H9 (cell line): ENCODE data around the gene ROR1. TPM values are rescaled to one million over a fixed set of nuclear protein-coding genes. Genes with fewer than 3 reads are reported as not detected.

Source experiments
- DNase-seq: peaks from one replicate; pipeline ENCODE4 v3.0.0-alpha.2; 2017
- H2AFZ ChIP-seq: one replicate; pipeline ENCODE4 v1.6.1; 2013; ENCODE audit warnings: mild to moderate bottlenecking, low read length, control low read depth, moderate library complexity
- H2AK5ac ChIP-seq: 2 replicates; pipeline ENCODE4 v1.6.1; 2013; ENCODE audit warnings: low read length, control low read depth, mixed read lengths; ENCODE audit not compliant: insufficient read length
- H2BK120ac ChIP-seq: one replicate; pipeline ENCODE4 v1.6.1; 2013; ENCODE audit warnings: low read depth, mild to moderate bottlenecking, low read length, control low read depth, inconsistent platforms; ENCODE audit not compliant: poor library complexity, severe bottlenecking
- H2BK12ac ChIP-seq: 2 replicates; pipeline ENCODE4 v1.6.1; 2013; ENCODE audit warnings: low read length, control low read depth, mixed read lengths, low read depth; ENCODE audit not compliant: insufficient read length
- H2BK15ac ChIP-seq: 2 replicates; pipeline ENCODE4 v1.6.1; 2013; ENCODE audit warnings: low read depth, low read length, control low read depth
- H2BK20ac ChIP-seq: one replicate; pipeline ENCODE4 v1.6.1; 2013; ENCODE audit warnings: low read depth, mild to moderate bottlenecking, low read length, control low read depth, inconsistent platforms; ENCODE audit not compliant: poor library complexity, severe bottlenecking
- H2BK5ac ChIP-seq: 2 replicates; pipeline ENCODE4 v1.6.1; 2013; ENCODE audit warnings: low read length, control low read depth, mixed read lengths; ENCODE audit not compliant: insufficient read length
- H3K14ac ChIP-seq: 2 replicates; pipeline ENCODE4 v1.6.1; 2013; ENCODE audit warnings: low read length, control low read depth; ENCODE audit not compliant: insufficient read depth
- H3K18ac ChIP-seq: 2 replicates; pipeline ENCODE4 v1.6.1; 2013; ENCODE audit warnings: low read depth, mild to moderate bottlenecking, mixed read lengths, low read length, control low read depth; ENCODE audit not compliant: insufficient read length
- H3K23ac ChIP-seq: 2 replicates; pipeline ENCODE4 v1.6.1; 2013; ENCODE audit warnings: low read length, control low read depth, mixed read lengths, low read depth; ENCODE audit not compliant: insufficient read length
- H3K23me2 ChIP-seq: 2 replicates; pipeline ENCODE4 v1.6.1; 2013; ENCODE audit warnings: low read depth, mild to moderate bottlenecking, mixed read lengths, low read length, control low read depth; ENCODE audit not compliant: insufficient read length, poor library complexity, severe bottlenecking
- H3K27ac ChIP-seq: 2 replicates; pipeline ENCODE4 v1.5.1; 2013; ENCODE audit warnings: low read length, control low read depth, mixed read lengths, low read depth; ENCODE audit not compliant: insufficient read length
- H3K27me3 ChIP-seq: 2 replicates; pipeline ENCODE4 v1.6.1; 2013; ENCODE audit warnings: low read length, control low read depth, inconsistent platforms; ENCODE audit not compliant: insufficient read depth
- H3K4ac ChIP-seq: 2 replicates; pipeline ENCODE4 v1.6.1; 2013; ENCODE audit warnings: low read depth, mild to moderate bottlenecking, control low read depth, inconsistent platforms, low read length, moderate library complexity
- H3K4me1 ChIP-seq: 2 replicates; pipeline ENCODE4 v1.6.1; 2013; ENCODE audit warnings: low read length, control low read depth, inconsistent platforms; ENCODE audit not compliant: insufficient read depth
- H3K4me2 ChIP-seq: 2 replicates; pipeline ENCODE4 v1.6.1; 2013; ENCODE audit warnings: low read length, control low read depth, mixed read lengths; ENCODE audit not compliant: insufficient read length, insufficient read depth
- H3K56ac ChIP-seq: 2 replicates; pipeline ENCODE4 v1.6.1; 2013; ENCODE audit warnings: low read depth, mild to moderate bottlenecking, mixed read lengths, low read length, control low read depth; ENCODE audit not compliant: insufficient read length
- H3K79me1 ChIP-seq: 2 replicates; pipeline ENCODE4 v1.6.1; 2013; ENCODE audit warnings: low read depth, mild to moderate bottlenecking, moderate library complexity, low read length, control low read depth, inconsistent platforms; ENCODE audit not compliant: insufficient read depth, poor library complexity, severe bottlenecking
- H3K79me2 ChIP-seq: 2 replicates; pipeline ENCODE4 v1.6.1; 2013; ENCODE audit warnings: low read length, control low read depth, inconsistent platforms; ENCODE audit not compliant: insufficient read depth
- H3K9ac ChIP-seq: 2 replicates; pipeline ENCODE4 v1.6.1; 2013; ENCODE audit warnings: low read length, control low read depth, mixed read lengths; ENCODE audit not compliant: insufficient read length; ENCODE audit errors: extremely low read depth
- H3K9me3 ChIP-seq: one replicate; pipeline ENCODE4 v1.6.1; 2013; ENCODE audit warnings: low read depth, low read length, inconsistent platforms; ENCODE audit not compliant: control insufficient read depth
- H3T11ph ChIP-seq: one replicate; pipeline ENCODE4 v1.6.1; 2013; ENCODE audit warnings: mild to moderate bottlenecking, low read length, control low read depth, inconsistent platforms
- H4K20me1 ChIP-seq: one replicate; pipeline ENCODE4 v1.6.1; 2013; ENCODE audit not compliant: control insufficient read depth, insufficient read length, insufficient read depth
- H4K5ac ChIP-seq: 2 replicates; pipeline ENCODE4 v1.6.1; 2013; ENCODE audit warnings: low read depth, mild to moderate bottlenecking, mixed read lengths, low read length, control low read depth; ENCODE audit not compliant: insufficient read length
- H4K8ac ChIP-seq: replicated peaks from 2 replicates; pipeline ENCODE4 v1.6.1; 2013; ENCODE audit warnings: low read length, control low read depth, mixed read lengths, low read depth; ENCODE audit not compliant: insufficient read length
- H4K91ac ChIP-seq: 2 replicates; pipeline ENCODE4 v1.6.1; 2013; ENCODE audit warnings: low read depth, mild to moderate bottlenecking, moderate library complexity, mixed read lengths, low read length, control low read depth; ENCODE audit not compliant: insufficient read length
- H3K27ac Mint-ChIP-seq, 3 experiments: 2 replicates in 2 of 3; 3 replicates in 1 of 3; pipeline ENCODE4 v1.8.0; 2020 to 2021; ENCODE audit warnings: mixed read lengths in 3 of 3, mild to moderate bottlenecking in 1 of 3, moderate library complexity in 1 of 3
- H3K27me3 Mint-ChIP-seq: 2 replicates; pipeline ENCODE4 v1.8.0; 2021; ENCODE audit warnings: low read depth, mild to moderate bottlenecking, moderate library complexity, mixed read lengths
- H3K36me3 Mint-ChIP-seq, 3 experiments: 2 replicates in 2 of 3; 3 replicates in 1 of 3; pipeline ENCODE4 v1.8.0; 2020 to 2021; ENCODE audit warnings: low read depth in 3 of 3, mixed read lengths in 3 of 3; ENCODE audit not compliant: insufficient read depth in 1 of 3
- H3K4me1 Mint-ChIP-seq, 2 experiments: 2 replicates each; pipeline ENCODE4 v1.8.0; 2020; ENCODE audit warnings: mixed read lengths in 2 of 2
- H3K4me3 Mint-ChIP-seq, 2 experiments: 2 replicates in 1 of 2; 3 replicates in 1 of 2; pipeline ENCODE4 v1.8.0; 2020 to 2021; ENCODE audit warnings: mild to moderate bottlenecking in 2 of 2, mixed read lengths in 2 of 2, moderate library complexity in 1 of 2
- H3K9me3 Mint-ChIP-seq, 2 experiments: 2 replicates in 1 of 2; 3 replicates in 1 of 2; pipeline ENCODE4 v1.8.0; 2020; ENCODE audit warnings: mild to moderate bottlenecking in 2 of 2, mixed read lengths in 2 of 2, moderate library complexity in 1 of 2
- WGBS: extraction: QIAGEN DNeasy Blood & Tissue Kit; methylation state at CpG from one replicate; pipeline ENCODE4 v1.1.7; 2013; ENCODE audit warnings: missing lambda C conversion rate, low lambda C conversion rate, mixed read lengths; ENCODE audit not compliant: insufficient read length; ENCODE audit errors: extremely low coverage; 5-methylcytosine and 5-hydroxymethylcytosine counted together
- total RNA-seq: library from RNA; stranded (reverse); gene quantifications from 2 replicates; pipeline ENCODE4 v1.2.1, GENCODE V29; 2021
- TF ChIP-seq, protein P1 (sequence below): fragments of 200-600 bp; sonication (generic); conservative IDR thresholded peaks from 3 replicates; pipeline ENCODE4 v1.8.0; 2021; ENCODE audit warnings: antibody characterized with exemption, mild to moderate bottlenecking

Gene ROR1
- total RNA-seq, 1 experiment from 2014 or later = 75.9 TPM

GRCh38 chr1:63982201-63982600 is 208.4 kb downstream of the ROR1 start:
- no peak for DNase-seq
- H3K27me3 ChIP-seq = no peaks in the 10 kb centered on the region
- H3K9me3 Mint-ChIP-seq = no peaks in the 10 kb centered on the region
- H3K4me3 Mint-ChIP-seq = no peak overlapping the region
- no peaks in the 10 kb centered on the region for H3K9me3 ChIP-seq
- peaks cover 9% of the 10 kb centered on the region; the same call in 1 of the 2 replicates for H3K79me2 ChIP-seq
- H2BK15ac ChIP-seq = no peak overlapping the region
- H4K20me1 ChIP-seq = no peaks in the 10 kb centered on the region
- no peak overlapping the region for H3T11ph ChIP-seq
- H3K27ac Mint-ChIP-seq = no peak overlapping the region
- H3K4ac ChIP-seq = no peak overlapping the region
- no peak overlapping the region for H4K91ac ChIP-seq
- H3K4me1 Mint-ChIP-seq = peaks cover 38 to 58% of the 10 kb centered on the region in 2 experiments
- no peak overlapping the region for H2BK20ac ChIP-seq
- WGBS = no CpG with 5 or more reads among the region's 3 CpGs
- no peak overlapping the region for H2BK120ac ChIP-seq
- no peaks in the 10 kb centered on the region for H3K23me2 ChIP-seq
- H3K36me3 Mint-ChIP-seq = no peaks in the 10 kb centered on the region
- no peak overlapping the region for H3K4me2 ChIP-seq
- TF ChIP-seq, protein P1, sequence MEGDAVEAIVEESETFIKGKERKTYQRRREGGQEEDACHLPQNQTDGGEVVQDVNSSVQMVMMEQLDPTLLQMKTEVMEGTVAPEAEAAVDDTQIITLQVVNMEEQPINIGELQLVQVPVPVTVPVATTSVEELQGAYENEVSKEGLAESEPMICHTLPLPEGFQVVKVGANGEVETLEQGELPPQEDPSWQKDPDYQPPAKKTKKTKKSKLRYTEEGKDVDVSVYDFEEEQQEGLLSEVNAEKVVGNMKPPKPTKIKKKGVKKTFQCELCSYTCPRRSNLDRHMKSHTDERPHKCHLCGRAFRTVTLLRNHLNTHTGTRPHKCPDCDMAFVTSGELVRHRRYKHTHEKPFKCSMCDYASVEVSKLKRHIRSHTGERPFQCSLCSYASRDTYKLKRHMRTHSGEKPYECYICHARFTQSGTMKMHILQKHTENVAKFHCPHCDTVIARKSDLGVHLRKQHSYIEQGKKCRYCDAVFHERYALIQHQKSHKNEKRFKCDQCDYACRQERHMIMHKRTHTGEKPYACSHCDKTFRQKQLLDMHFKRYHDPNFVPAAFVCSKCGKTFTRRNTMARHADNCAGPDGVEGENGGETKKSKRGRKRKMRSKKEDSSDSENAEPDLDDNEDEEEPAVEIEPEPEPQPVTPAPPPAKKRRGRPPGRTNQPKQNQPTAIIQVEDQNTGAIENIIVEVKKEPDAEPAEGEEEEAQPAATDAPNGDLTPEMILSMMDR = no peak
- H3K23ac ChIP-seq = no peak overlapping the region
- H4K5ac ChIP-seq = no peak overlapping the region
- no peak overlapping the region for H4K8ac ChIP-seq
- no peaks in the 10 kb centered on the region for H3K27me3 Mint-ChIP-seq
- no peak overlapping the region for H3K18ac ChIP-seq
- H2AK5ac ChIP-seq = no peak overlapping the region
- no peak overlapping the region for H2BK12ac ChIP-seq
- H3K14ac ChIP-seq = no peak overlapping the region
- H3K56ac ChIP-seq = no peak overlapping the region
- H3K9ac ChIP-seq = no peak overlapping the region
- H3K27ac ChIP-seq = no peak overlapping the region
- no peak overlapping the region for H2AFZ ChIP-seq
- H3K4me1 ChIP-seq = peaks cover 4% of the 10 kb centered on the region; the same call in 1 of the 2 replicates
- H2BK5ac ChIP-seq = no peak overlapping the region
- peaks cover 7% of the 10 kb centered on the region for H3K79me1 ChIP-seq
